ENCODE data around the gene SOSTDC1. TPM values are rescaled to one million over a fixed set of nuclear protein-coding genes. Genes with fewer than 3 reads are reported as not detected.
"Not testable (repeated sequence)": the region's sequence is repeated elsewhere in the genome, so short reads cannot be mapped to it uniquely, and the experiment has no call there.

The SOSTDC1 gene
- total RNA-seq, 1 experiment from 2014 or later, result not detected

DNA sequence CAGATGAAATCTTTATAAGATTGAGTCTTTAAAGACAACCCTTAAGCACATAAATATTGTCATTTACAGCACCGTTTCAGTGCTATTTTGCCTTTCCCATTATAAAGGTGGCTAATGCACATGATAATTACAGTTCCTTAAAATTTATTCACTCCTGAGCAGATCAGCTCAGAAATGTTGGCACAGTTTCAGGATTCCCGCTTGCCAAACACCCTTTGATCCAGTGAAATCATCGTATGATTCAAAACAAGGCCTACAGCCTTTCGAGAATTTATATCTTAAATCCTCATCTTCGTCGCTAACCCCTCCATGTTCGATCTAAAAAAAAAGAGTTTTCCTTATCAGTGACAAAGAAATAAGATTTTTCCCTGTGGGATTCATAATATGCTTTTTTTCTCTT is 14.1 kb upstream of the SOSTDC1 start:
- Histone ChIP-seq H3K27me3 (no peaks in the 10 kb centered on the region; the same call in 1 of the 2 replicates), H3K36me3 (no peaks in the 10 kb centered on the region), H3K9me3 (no peaks in the 10 kb centered on the region), H3K4me3 (no peak overlapping the region)
- no peak for DNase-seq

GRCh38 chr7:16479161-16479560 is 13.6 kb upstream of the SOSTDC1 start:
- no peaks in the 10 kb centered on the region; the same call in 1 of the 2 replicates for H3K27me3 ChIP-seq
- H3K36me3 ChIP-seq, result no peaks in the 10 kb centered on the region
- no peak for DNase-seq
- no peak overlapping the region for H3K4me3 ChIP-seq
- no peaks in the 10 kb centered on the region for H3K9me3 ChIP-seq

DNA sequence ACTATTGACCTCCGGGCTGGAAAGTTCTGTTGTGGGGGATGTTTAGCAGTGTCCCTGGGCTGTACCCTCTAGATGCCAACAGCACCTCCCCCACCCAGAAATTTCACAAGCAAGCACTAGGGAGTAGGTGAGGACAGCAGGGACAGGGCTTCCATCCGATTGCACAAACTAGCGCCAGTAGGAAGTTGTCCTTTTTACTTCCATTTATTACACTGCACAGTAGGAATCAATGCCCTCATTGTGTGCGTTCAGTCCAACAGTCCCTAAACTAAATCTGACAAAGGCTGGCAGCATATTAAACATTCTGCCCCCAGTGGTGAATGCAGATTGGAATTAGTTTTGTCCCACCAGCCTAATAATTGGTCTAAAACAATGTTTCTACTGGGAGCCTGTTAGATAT is 6.4 kb upstream of the SOSTDC1 start:
- Histone ChIP-seq H3K27me3 (no peaks in the 10 kb centered on the region; the same call in 1 of the 2 replicates), H3K36me3 (no peaks in the 10 kb centered on the region), H3K4me3 (no peak overlapping the region), H3K9me3 (no peaks in the 10 kb centered on the region)
- no peak for DNase-seq

GRCh38 chr7:16463949-16464715 is 1.4 kb downstream of the SOSTDC1 start:
- H3K9me3 ChIP-seq, result no peaks in the 10 kb centered on the region
- H3K27me3 ChIP-seq, result 0 out of 2 replicates have a peak, but pooled peaks cover 3% of the 10 kb centered on the region
- no peak for DNase-seq
- H3K36me3 ChIP-seq, result no peaks in the 10 kb centered on the region
- no peak overlapping the region for H3K4me3 ChIP-seq

- no peaks in the 10 kb centered on the region for H3K9me3 ChIP-seq
- DNase-seq, result no peak
- H3K4me3 ChIP-seq, result no peak overlapping the region
- H3K36me3 ChIP-seq, result no peaks in the 10 kb centered on the region
- H3K27me3 ChIP-seq, result 0 out of 2 replicates have a peak, but pooled peaks cover 3% of the 10 kb centered on the region
Measured at GRCh38 chr7:16463520-16463919, 2.0 kb downstream of the SOSTDC1 start.

DNA sequence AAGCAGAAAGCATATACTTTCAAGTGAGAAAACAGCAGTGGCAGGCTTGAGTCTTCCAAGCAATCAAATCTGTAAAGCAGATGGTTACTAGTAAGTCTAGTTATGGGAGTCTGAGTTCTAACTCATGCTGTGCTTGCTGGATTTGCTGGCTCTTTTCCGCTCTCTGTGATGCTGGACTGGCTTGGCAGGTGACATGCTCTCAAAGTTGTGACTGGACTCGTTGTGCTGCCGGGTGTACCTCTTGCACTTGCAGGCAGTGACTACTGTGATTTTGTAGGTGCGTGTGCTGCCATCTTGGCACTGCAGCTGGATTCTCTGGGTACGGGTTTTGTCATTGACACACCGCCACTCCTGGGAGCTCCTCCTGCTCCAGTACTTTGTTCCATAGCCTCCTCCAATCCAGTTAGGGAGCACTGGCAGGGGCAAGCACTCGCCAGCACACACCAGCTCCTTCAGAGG is 3.1 kb downstream of the SOSTDC1 start:
- no peaks in the 10 kb centered on the region for H3K9me3 ChIP-seq
- H3K4me3 ChIP-seq, result no peak overlapping the region
- no peaks in the 10 kb centered on the region for H3K36me3 ChIP-seq
- no peak for DNase-seq
- H3K27me3 ChIP-seq, result 0 out of 2 replicates have a peak, but pooled peaks cover 3% of the 10 kb centered on the region

DNA sequence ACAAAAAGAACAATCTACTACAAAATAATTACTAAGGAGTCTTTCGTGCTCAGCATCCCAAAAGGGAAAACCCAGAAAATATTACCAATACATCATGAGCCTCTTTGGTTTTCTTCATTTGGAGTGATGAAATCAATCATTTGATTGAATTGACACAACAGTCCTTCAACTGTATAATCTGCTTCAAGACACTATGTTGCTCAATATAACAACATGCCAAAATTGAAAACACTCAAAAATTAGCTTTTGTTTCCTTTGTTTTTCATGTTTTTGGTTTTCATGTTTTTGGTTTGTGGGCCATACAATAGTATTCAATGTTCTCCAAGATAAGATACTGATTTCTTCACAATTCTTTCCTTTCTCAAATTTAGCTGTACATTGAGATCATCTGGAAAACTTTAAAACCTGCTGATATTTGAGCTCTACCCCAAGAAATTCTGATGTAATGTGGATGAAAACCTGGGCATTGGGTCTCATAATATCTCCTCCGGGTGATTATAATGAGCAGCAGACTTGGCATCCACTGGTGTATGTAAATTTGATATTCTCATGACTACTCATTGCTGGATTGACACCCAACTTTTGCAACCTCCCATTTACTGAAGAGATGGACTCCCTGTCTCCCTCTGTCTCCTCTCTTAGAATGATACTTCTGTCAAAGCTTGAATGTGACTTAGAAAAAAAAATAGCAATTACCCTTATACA is 4.6 kb downstream of the SOSTDC1 start:
- Histone ChIP-seq H3K36me3 (no peaks in the 10 kb centered on the region), H3K4me3 (no peak overlapping the region), H3K9me3 (no peaks in the 10 kb centered on the region), H3K27me3 (0 out of 2 replicates have a peak, but pooled peaks cover 3% of the 10 kb centered on the region)
- no peak for DNase-seq

DNA sequence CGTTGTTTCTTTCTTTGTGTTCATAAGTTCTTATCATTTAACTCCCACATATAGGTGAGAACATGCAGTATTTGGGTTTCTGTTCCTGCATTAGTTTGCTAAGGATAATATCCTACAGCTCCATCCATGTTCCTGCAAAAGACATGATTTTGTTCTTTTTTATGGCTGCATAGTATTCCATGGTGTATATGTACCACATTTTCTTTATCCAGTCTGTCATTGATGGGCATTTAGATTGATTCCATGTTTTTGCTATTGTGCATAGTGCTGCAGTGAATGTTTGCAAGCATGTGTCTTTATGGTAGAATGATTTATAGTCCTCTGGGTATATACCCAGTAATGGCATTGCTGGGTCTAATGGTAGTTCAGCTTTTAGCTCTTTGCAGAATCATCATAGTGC is 9.2 kb downstream of the SOSTDC1 start:
- not testable (repeated sequence) for DNase-seq, H3K9me3 ChIP-seq, H3K27me3 ChIP-seq, H3K4me3 ChIP-seq, H3K36me3 ChIP-seq

DNA sequence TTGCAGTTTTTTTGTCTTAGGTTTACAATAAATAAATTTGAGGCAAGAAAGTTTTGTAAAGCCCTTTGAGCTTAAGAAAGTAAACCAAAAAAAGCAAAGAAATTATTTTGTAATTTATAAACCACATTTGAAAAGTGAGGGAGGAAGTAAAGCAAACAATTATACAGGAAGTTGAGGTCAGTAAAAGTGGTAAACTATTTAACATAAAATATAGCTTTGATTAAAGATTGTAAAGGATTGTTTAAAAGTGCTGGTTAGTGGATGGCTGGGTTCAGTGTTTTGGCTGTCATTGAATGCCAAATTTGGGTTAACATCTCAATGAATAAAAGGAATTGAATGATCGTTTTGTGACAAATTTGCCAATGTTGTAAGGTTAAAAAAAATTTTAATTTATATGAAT is 9.9 kb downstream of the SOSTDC1 start:
- H3K36me3 ChIP-seq, result no peaks in the 10 kb centered on the region
- H3K4me3 ChIP-seq, result no peak overlapping the region
- H3K27me3 ChIP-seq, result no peaks in the 10 kb centered on the region
- no peaks in the 10 kb centered on the region for H3K9me3 ChIP-seq
- no peak for DNase-seq

- Histone ChIP-seq H3K9me3 (no peaks in the 10 kb centered on the region), H3K4me3 (no peak overlapping the region), H3K27me3 (no peaks in the 10 kb centered on the region), H3K36me3 (no peaks in the 10 kb centered on the region)
- DNase-seq, result no peak
Measured at GRCh38 chr7:16450366-16450765, 15.2 kb downstream of the SOSTDC1 start.

GRCh38 chr7:16447876-16448275 is 17.7 kb downstream of the SOSTDC1 start:
- no peaks in the 10 kb centered on the region for H3K36me3 ChIP-seq
- DNase-seq, result no peak
- H3K9me3 ChIP-seq, result no peaks in the 10 kb centered on the region
- H3K27me3 ChIP-seq, result no peaks in the 10 kb centered on the region
- H3K4me3 ChIP-seq, result no peak overlapping the region

DNA sequence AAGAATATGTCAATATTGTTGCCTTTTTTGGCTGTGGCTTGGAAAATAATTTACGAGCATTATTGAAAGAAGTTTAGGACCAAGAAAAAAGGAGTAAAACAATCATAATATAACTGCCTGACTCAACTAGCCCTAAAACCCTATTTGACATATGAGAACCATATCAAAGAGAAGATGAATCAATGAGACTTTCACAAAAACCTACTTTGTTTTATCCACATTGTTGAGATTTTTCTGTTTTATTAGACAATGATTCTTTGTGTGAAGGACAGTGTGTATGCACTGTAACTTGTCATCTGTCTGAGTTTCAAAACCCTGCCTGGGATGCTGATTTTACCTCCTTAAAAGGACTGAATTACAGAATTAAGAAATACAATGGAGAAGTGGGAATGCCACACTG is 19.0 kb downstream of the SOSTDC1 start:
- no peak for DNase-seq
- H3K4me3 ChIP-seq, result no peak overlapping the region
- H3K27me3 ChIP-seq, result no peaks in the 10 kb centered on the region
- no peaks in the 10 kb centered on the region for H3K36me3 ChIP-seq
- no peaks in the 10 kb centered on the region for H3K9me3 ChIP-seq

- not testable (repeated sequence) for H3K9me3 ChIP-seq, H3K4me3 ChIP-seq, DNase-seq, H3K27me3 ChIP-seq, H3K36me3 ChIP-seq
Measured at GRCh38 chr7:16443871-16444270, 21.7 kb downstream of the SOSTDC1 start.

GRCh38 chr7:16438988-16439387 is 26.6 kb downstream of the SOSTDC1 start:
- H3K36me3 ChIP-seq, result no peaks in the 10 kb centered on the region
- H3K27me3 ChIP-seq, result no peaks in the 10 kb centered on the region
- DNase-seq, result no peak
- H3K9me3 ChIP-seq, result no peaks in the 10 kb centered on the region
- H3K4me3 ChIP-seq, result no peak overlapping the region

DNA sequence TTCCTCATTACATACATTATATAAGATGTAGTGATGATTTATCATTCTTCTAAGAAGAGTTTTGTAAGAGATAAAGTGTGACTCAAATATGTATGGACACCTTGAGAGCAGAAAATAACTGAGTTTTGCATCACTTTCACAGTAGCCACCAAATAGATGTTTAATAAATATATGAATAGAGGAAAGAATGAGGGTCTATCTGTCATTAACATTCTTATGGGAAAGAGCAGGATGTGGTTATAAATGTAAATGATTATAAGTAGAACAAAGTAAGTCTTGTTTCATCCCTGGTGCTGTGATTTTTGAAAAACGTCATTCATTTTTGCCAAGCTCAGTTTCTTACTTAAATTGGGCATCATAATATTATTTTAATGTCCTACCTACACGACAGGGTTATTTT is 29.2 kb downstream of the SOSTDC1 start:
- Histone ChIP-seq H3K4me3 (no peak overlapping the region), H3K36me3 (no peaks in the 10 kb centered on the region), H3K9me3 (no peaks in the 10 kb centered on the region), H3K27me3 (no peaks in the 10 kb centered on the region)
- no peak for DNase-seq

- H3K36me3 ChIP-seq, result no peaks in the 10 kb centered on the region
- H3K9me3 ChIP-seq, result no peaks in the 10 kb centered on the region
- no peaks in the 10 kb centered on the region for H3K27me3 ChIP-seq
- no peak overlapping the region for H3K4me3 ChIP-seq
- no peak for DNase-seq
Measured at GRCh38 chr7:16433568-16434122, 31.9 kb downstream of the SOSTDC1 start.

DNA sequence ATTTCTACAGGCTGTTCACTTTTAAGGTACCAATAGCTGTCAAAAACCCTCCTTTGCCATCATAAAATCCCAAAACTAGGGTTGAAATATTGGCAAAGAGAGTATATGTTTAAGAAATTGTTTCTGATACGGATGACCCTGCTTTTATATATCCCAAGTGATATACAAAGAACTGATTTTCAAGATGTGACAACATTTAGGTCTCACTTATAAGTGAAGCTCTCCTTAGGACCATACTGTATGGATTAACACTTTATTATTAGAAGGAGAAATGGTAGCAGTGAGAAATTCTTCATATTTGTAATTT is 33.2 kb downstream of the SOSTDC1 start:
- Histone ChIP-seq H3K27me3 (no peaks in the 10 kb centered on the region), H3K36me3 (no peaks in the 10 kb centered on the region), H3K9me3 (no peaks in the 10 kb centered on the region), H3K4me3 (no peak overlapping the region)
- DNase-seq, result no peak

All from MG63 (cell line).